ENCODE measurements around the gene R3HCC1L.
"Not testable (repeated sequence)": the region's sequence is repeated elsewhere in the genome, so short reads cannot be mapped to it uniquely, and the experiment has no call there.

Gene R3HCC1L

GRCh38 chr10:98172495-98172894 is 38.0 kb downstream of the R3HCC1L start:
- no peak for TF ChIP-seq CTCF (IDR thresholded peaks at IDR 0.05; ENCODE audit: borderline replicate concordance, insufficient read depth, low read depth, low read length)

DNA sequence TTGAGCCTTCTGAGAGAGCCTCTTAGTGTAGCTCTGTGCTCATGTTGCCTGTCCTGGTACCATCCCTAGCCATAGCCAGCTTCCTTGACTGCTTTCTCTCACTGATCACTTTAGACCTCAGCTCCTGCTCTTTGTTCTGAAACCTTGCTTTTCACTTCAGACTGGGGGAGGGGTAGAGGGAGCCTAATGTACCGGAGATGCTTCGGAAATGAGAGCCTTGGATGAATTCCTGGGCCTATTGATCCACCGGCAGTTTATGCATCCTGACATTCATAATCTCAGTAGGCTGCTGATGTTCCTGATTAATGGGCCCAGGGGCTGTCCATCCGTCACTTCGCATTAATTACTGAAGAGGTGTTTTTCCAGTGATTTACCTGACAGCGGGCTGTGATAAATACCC is 38.8 kb downstream of the R3HCC1L start:
- TF ChIP-seq CTCF (IDR thresholded peaks at IDR 0.05; ENCODE audit: borderline replicate concordance, insufficient read depth, low read depth, low read length): no peak
- H3K4me3 ChIP-seq (ENCODE audit: low read depth, low read length): no peak overlapping the region

More at GRCh38 chr10:98172495-98172894, 38.0 kb downstream of the R3HCC1L start:
- no peak overlapping the region for H3K4me3 ChIP-seq (ENCODE audit: low read depth, low read length)

GRCh38 chr10:98182351-98182915 is 48.0 kb downstream of the R3HCC1L start:
- not testable (repeated sequence) for H3K4me3 ChIP-seq (ENCODE audit: low read depth, low read length)

GRCh38 chr10:98186681-98187080 is 52.2 kb downstream of the R3HCC1L start:
- no peak for TF ChIP-seq CTCF (IDR thresholded peaks at IDR 0.05; ENCODE audit: borderline replicate concordance, insufficient read depth, low read depth, low read length)

DNA sequence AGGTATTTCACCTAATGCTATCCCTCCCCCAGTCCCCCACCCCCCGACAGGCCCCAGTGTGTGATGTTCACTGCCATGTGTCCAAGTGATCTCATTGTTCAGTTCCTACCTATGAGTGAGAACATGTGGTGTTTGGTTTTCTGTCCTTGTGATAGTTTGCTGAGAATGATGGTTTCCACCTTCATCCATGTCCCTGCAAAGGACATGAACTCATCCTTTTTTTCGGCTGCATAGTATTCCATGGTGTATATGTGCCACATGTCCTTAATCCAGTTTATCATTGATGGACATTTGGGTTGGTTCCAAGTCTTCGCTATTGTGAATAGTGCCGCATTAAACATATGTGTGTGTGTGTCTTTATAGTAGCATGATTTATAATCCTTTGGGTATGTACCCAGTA is 56.3 kb downstream of the R3HCC1L start:
- not testable (repeated sequence) for H3K4me3 ChIP-seq (ENCODE audit: low read depth, low read length)

More at GRCh38 chr10:98186681-98187080, 52.2 kb downstream of the R3HCC1L start:
- H3K4me3 ChIP-seq (ENCODE audit: low read depth, low read length): no peak overlapping the region

DNA sequence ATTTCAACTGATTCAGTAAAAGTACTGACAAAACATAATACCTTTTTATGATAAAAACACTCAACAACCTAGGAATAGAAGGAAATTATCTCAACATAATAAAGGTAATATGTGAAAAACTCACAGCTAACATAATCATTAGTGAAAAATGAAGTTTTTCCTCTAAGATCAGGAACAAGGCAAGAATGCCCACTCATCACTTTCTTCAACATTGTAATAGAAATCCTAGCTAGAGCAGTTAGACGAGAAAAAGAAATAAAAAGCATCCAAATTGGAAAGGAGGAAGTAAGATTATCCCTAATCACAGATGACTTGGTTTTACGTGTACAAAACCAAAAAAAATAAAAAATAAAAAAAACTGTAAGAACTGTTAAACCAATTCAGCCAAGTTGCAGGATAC is 58.6 kb downstream of the R3HCC1L start:
- TF ChIP-seq CTCF (IDR thresholded peaks at IDR 0.05; ENCODE audit: borderline replicate concordance, insufficient read depth, low read depth, low read length): no peak
- H3K4me3 ChIP-seq (ENCODE audit: low read depth, low read length): no peak overlapping the region

DNA sequence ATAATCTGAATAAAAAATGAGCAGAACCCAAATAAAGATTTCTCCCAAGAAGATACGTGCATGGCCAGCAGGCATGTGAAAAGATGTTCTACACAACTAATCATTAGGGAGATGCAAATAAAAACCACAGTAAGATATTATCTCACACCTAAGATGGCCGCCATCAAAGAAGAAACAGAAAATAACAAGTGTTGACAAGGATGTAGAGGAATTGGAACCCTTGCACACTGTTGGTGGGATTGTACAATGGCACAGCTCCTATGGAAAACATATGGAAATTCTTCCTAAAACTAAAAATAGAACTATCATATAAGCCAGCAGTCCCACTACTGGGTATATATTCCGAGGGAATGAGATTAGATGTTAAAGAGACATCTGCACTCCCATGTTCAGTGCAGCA is 60.2 kb downstream of the R3HCC1L start:
- no peak overlapping the region for H3K4me3 ChIP-seq (ENCODE audit: low read depth, low read length)
- no peak for TF ChIP-seq CTCF (IDR thresholded peaks at IDR 0.05; ENCODE audit: borderline replicate concordance, insufficient read depth, low read depth, low read length)

DNA sequence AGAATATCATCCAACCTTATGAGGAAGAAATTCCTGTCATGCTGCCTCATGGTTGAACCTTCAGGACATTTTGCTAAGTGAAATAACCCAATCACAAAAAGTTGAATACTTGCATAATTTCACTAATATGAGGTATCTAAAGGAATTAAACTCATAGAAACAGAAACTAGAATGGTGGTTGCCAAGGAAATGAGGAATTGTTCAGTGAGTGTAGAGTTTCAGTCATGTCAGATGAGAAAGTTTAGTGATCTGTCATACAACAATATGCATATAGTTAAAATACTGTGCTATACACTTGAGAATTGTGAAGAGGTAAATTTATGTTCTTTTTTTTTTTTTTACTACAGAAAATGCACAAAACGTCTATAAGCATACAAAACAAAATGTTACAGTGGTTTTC is 60.7 kb downstream of the R3HCC1L start:
- no peak for TF ChIP-seq CTCF (IDR thresholded peaks at IDR 0.05; ENCODE audit: borderline replicate concordance, insufficient read depth, low read depth, low read length)

More for the DNA sequence above, 60.7 kb downstream of the R3HCC1L start:
- no peak overlapping the region for H3K4me3 ChIP-seq (ENCODE audit: low read depth, low read length)
